Measurements from ENCODE around the gene PLD2. TPM values are rescaled to one million over a fixed set of nuclear protein-coding genes. Genes with fewer than 3 reads are reported as not detected.
"Not testable (repeated sequence)": the region's sequence is repeated elsewhere in the genome, so short reads cannot be mapped to it uniquely, and the experiment has no call there.

PLD2 gene
- total and polyA plus RNA-seq, 3 donors from 2014 or later: 11.0 to 31.2 (median 17.5) TPM

DNA sequence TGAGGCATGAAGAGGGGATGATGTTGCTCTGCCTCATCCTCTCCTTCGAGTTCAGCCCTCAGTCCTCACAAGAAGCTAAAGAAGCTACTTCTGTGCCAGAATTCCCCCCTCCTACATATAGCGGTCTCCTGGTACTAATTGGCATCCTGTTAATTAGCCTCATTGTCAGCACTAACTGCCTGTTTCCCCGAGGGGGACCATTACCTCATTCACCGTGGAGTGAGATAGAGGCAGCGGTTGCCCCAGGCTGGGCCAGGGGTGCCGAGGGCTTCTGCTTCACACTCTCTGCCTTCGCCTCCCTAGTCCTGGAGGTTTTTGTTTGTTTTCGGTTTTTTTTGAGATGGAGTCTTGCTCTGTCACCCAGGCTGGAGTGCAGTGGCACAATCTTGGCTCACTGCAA, 20.4 kb downstream of the PLD2 start:
- no peak overlapping the region for H3K4me3 ChIP-seq
- no peaks in the 10 kb centered on the region for H3K27me3 ChIP-seq
- intact Hi-C loops (cut with DNase I; ENCODE audit: low total_unique reads): no loop called here
- no peaks in the 10 kb centered on the region for H3K9me3 ChIP-seq
- TF ChIP-seq POLR2A (IDR thresholded peaks at IDR 0.05): no peak
- TF ChIP-seq, protein P1, sequence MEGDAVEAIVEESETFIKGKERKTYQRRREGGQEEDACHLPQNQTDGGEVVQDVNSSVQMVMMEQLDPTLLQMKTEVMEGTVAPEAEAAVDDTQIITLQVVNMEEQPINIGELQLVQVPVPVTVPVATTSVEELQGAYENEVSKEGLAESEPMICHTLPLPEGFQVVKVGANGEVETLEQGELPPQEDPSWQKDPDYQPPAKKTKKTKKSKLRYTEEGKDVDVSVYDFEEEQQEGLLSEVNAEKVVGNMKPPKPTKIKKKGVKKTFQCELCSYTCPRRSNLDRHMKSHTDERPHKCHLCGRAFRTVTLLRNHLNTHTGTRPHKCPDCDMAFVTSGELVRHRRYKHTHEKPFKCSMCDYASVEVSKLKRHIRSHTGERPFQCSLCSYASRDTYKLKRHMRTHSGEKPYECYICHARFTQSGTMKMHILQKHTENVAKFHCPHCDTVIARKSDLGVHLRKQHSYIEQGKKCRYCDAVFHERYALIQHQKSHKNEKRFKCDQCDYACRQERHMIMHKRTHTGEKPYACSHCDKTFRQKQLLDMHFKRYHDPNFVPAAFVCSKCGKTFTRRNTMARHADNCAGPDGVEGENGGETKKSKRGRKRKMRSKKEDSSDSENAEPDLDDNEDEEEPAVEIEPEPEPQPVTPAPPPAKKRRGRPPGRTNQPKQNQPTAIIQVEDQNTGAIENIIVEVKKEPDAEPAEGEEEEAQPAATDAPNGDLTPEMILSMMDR (IDR thresholded peaks at IDR 0.05): no peak
- H3K4me1 ChIP-seq: no peaks in the 10 kb centered on the region
- no peak overlapping the region for H3K27ac ChIP-seq
- 75 to 78% methylated on average over 7 to 8 of the region's 8 CpGs for WGBS, 2 donors
- no peak for DNase-seq
- H3K36me3 ChIP-seq (ENCODE audit: low read depth, missing control alignments): no peaks in the 10 kb centered on the region

DNA sequence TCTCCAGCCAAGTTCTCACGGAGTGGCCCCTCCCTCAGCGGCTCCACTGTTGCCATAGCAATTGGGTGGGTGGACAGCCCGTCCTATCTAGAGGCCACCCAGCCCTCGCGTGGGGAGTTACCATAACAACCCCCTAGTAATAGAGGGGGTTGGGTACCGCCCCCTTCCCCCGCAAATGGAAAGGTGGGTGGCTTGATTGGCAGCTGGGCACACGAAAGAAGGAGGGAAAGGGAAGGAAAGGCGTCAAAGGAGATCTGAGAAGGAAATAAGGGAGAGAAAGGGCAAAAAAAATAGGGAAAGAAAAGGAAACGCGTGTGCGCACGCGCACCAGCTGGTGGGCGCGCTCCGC, 25.9 kb downstream of the PLD2 start:
- Histone ChIP-seq H3K4me1 (peaks cover 33% of the 10 kb centered on the region), H3K27ac (peak overlapping the region; percentile 91 to 95), H3K4me3 (peak overlapping the region; percentile 93 to 94)
- H3K36me3 ChIP-seq (ENCODE audit: low read depth, missing control alignments); DNase-seq; intact Hi-C loops (cut with DNase I; ENCODE audit: low total_unique reads); H3K9me3 ChIP-seq; H3K27me3 ChIP-seq: not testable (repeated sequence)
- WGBS, 2 donors: 0 to 1% methylated on average over 12 of the region's 17 CpGs

- WGBS, 2 donors: 0% methylated on average over 45 to 85 of the region's 91 CpGs
Observed at GRCh38 chr17:4833178-4833940, 26.4 kb downstream of the PLD2 start, which contains the start of gene MINK1. MINK1 (plus strand) TSS chr17:4833340; CDS start chr17:4833584, 244 bp downstream.

GRCh38 chr17:4833941-4834680, 27.2 kb downstream of the PLD2 start:
- Histone ChIP-seq H3K27ac (peak overlapping the region; percentile 91 to 95), H3K4me3 (peak overlapping the region; percentile 93 to 94), H3K27me3 (no peaks in the 10 kb centered on the region), H3K4me1 (peaks cover 46% of the 10 kb centered on the region), H3K36me3 (ENCODE audit: low read depth, missing control alignments) (no peaks in the 10 kb centered on the region), H3K9me3 (no peaks in the 10 kb centered on the region)
- 2 to 3% methylated on average over 15 of the region's 15 CpGs for WGBS, 2 donors
- DNase-seq: peak; percentile 60
- intact Hi-C loops (cut with DNase I; ENCODE audit: low total_unique reads): no loop called here
- TF ChIP-seq, protein P1 (IDR thresholded peaks at IDR 0.05): no peak
- no peak for TF ChIP-seq POLR2A (IDR thresholded peaks at IDR 0.05)

More at GRCh38 chr17:4833178-4833940, 26.4 kb downstream of the PLD2 start, which contains the start of gene MINK1:
- Histone ChIP-seq H3K36me3 (ENCODE audit: low read depth, missing control alignments) (no peaks in the 10 kb centered on the region), H3K4me3 (peak within 1 kb of the TSS; percentile 93 to 94), H3K9me3 (no peaks in the 10 kb centered on the region), H3K4me1 (peaks cover 38% of the 10 kb centered on the region), H3K27me3 (no peaks in the 10 kb centered on the region), H3K27ac (peak within 1 kb of the TSS; percentile 91 to 95)
- TF ChIP-seq, protein P1 (IDR thresholded peaks at IDR 0.05): no peak
- peak; percentile 45 for TF ChIP-seq POLR2A (IDR thresholded peaks at IDR 0.05)
- intact Hi-C loops (cut with DNase I; ENCODE audit: low total_unique reads): no loop called here
- DNase-seq: peak; percentile 91

GRCh38 chr17:4834681-4835020, 27.7 kb downstream of the PLD2 start:
- intact Hi-C loops (cut with DNase I; ENCODE audit: low total_unique reads): no loop called here

More at GRCh38 chr17:4834681-4835020, 27.7 kb downstream of the PLD2 start:
- no peaks in the 10 kb centered on the region for H3K27me3 ChIP-seq
- no peaks in the 10 kb centered on the region for H3K36me3 ChIP-seq (ENCODE audit: low read depth, missing control alignments)
- no peak for DNase-seq
- peak overlapping the region; percentile 91 to 95 for H3K27ac ChIP-seq
- no peak overlapping the region for H3K4me3 ChIP-seq
- 43 to 45% methylated on average over 4 of the region's 4 CpGs for WGBS, 2 donors
- no peak for TF ChIP-seq POLR2A (IDR thresholded peaks at IDR 0.05)
- TF ChIP-seq, protein P1 (IDR thresholded peaks at IDR 0.05): no peak
- no peaks in the 10 kb centered on the region for H3K9me3 ChIP-seq
- peaks cover 51% of the 10 kb centered on the region for H3K4me1 ChIP-seq
